Measurements from ENCODE around the gene RMND5B.
A peak's percentile ranks its signal among the peaks of the same experiment; 100 is the strongest.

RMND5B gene

DNA sequence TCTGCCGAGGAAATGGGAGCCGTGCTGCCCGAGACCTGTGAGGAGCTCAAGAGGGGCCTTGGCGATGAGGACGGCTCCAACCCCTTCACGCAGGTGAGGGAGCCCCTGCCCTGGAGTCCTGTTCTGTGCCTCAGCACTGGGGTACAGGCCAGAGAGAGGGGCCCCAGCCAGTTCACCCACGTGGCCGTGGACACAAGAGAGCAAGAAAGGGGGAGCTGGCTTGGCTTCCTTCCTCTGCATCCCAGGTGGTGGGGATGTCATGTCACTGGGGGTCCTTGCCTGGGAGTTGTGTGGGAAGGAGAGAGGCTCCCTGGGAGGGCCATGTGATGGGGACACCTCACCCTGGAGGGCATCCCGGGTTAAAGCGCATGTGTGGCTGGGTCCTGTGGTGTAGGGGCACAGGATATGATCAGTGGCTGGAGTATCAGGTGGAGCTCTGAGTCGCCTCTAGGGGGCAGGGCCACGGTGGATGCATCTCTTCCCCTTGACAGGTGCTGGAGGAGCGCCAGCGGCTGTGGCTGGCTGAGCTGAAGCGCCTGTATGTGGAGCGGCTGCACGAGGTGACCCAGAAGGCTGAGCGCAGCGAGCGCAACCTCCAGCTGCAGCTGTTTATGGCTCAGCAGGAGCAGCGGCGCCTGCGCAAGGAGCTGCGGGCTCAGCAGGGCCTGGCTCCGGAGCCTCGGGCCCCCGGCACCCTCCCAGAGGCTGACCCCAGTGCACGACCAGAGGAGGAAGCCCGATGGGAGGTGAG lies 10.0 kb upstream of the RMND5B start:
- TF ChIP-seq POLR2A (IDR thresholded peaks at IDR 0.05; ENCODE audit: extremely low read depth, insufficient read length) (no peak), MYC (IDR thresholded peaks at IDR 0.05; ENCODE audit: low read depth, low read length) (peak; percentile 33; the same call in 1 of the 2 replicates), CTCF (IDR thresholded peaks at IDR 0.05; ENCODE audit: low read depth, low read length) (peak; percentile 60)
- TF ChIP-seq, protein P1, sequence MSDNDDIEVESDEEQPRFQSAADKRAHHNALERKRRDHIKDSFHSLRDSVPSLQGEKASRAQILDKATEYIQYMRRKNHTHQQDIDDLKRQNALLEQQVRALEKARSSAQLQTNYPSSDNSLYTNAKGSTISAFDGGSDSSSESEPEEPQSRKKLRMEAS (IDR thresholded peaks at IDR 0.05; ENCODE audit: low read depth, low read length) = peak; percentile 71
- no peak overlapping the region for H3K4me3 ChIP-seq (ENCODE audit: low read depth, low read length)
- peak; percentile 89 for DNase-seq (ENCODE audit: low read depth)

GRCh38 chr5:178121391-178122276 lies 9.2 kb upstream of the RMND5B start:
- H3K4me3 ChIP-seq (ENCODE audit: low read depth, low read length) = no peak overlapping the region
- no peak for TF ChIP-seq MYC (IDR thresholded peaks at IDR 0.05; ENCODE audit: low read depth, low read length)
- TF ChIP-seq, protein P1 (IDR thresholded peaks at IDR 0.05; ENCODE audit: low read depth, low read length) = no peak
- no peak for TF ChIP-seq CTCF (IDR thresholded peaks at IDR 0.05; ENCODE audit: low read depth, low read length)
- TF ChIP-seq POLR2A (IDR thresholded peaks at IDR 0.05; ENCODE audit: extremely low read depth, insufficient read length) = no peak
- DNase-seq (ENCODE audit: low read depth) = peak; percentile 75

GRCh38 chr5:178122346-178122745 lies 8.5 kb upstream of the RMND5B start:
- no peak for DNase-seq (ENCODE audit: low read depth)
- H3K4me3 ChIP-seq (ENCODE audit: low read depth, low read length) = no peak overlapping the region
- no peak for TF ChIP-seq CTCF (IDR thresholded peaks at IDR 0.05; ENCODE audit: low read depth, low read length)
- TF ChIP-seq MYC (IDR thresholded peaks at IDR 0.05; ENCODE audit: low read depth, low read length) = no peak
- TF ChIP-seq POLR2A (IDR thresholded peaks at IDR 0.05; ENCODE audit: extremely low read depth, insufficient read length) = no peak
- TF ChIP-seq, protein P1 (IDR thresholded peaks at IDR 0.05; ENCODE audit: low read depth, low read length) = no peak

- TF ChIP-seq, protein P1 (IDR thresholded peaks at IDR 0.05; ENCODE audit: low read depth, low read length) = no peak
- TF ChIP-seq CTCF (IDR thresholded peaks at IDR 0.05; ENCODE audit: low read depth, low read length) = no peak
- TF ChIP-seq MYC (IDR thresholded peaks at IDR 0.05; ENCODE audit: low read depth, low read length) = no peak
- no peak for TF ChIP-seq POLR2A (IDR thresholded peaks at IDR 0.05; ENCODE audit: extremely low read depth, insufficient read length)
- H3K4me3 ChIP-seq (ENCODE audit: low read depth, low read length) = no peak overlapping the region
- no peak for DNase-seq (ENCODE audit: low read depth)
Observed at GRCh38 chr5:178123094-178123965, 7.5 kb upstream of the RMND5B start.
